HG02981 (cell line): ENCODE results near the gene CD248.
A peak's percentile ranks its signal among the peaks of the same experiment; 100 is the strongest.
"Not testable (repeated sequence)": the region's sequence is repeated elsewhere in the genome, so short reads cannot be mapped to it uniquely, and the experiment has no call there.

Experiments used
- ATAC-seq: cut with Tn5 transposase; IDR thresholded peaks from one replicate; pipeline ENCODE4 v1.9.1; 2021; ENCODE audit warnings: mild to moderate bottlenecking, moderate library complexity; ENCODE audit not compliant: unreplicated experiment

CD248 gene

GRCh38 chr11:66313321-66314185 lies 3.3 kb downstream of the CD248 start:
- no peak for ATAC-seq

DNA sequence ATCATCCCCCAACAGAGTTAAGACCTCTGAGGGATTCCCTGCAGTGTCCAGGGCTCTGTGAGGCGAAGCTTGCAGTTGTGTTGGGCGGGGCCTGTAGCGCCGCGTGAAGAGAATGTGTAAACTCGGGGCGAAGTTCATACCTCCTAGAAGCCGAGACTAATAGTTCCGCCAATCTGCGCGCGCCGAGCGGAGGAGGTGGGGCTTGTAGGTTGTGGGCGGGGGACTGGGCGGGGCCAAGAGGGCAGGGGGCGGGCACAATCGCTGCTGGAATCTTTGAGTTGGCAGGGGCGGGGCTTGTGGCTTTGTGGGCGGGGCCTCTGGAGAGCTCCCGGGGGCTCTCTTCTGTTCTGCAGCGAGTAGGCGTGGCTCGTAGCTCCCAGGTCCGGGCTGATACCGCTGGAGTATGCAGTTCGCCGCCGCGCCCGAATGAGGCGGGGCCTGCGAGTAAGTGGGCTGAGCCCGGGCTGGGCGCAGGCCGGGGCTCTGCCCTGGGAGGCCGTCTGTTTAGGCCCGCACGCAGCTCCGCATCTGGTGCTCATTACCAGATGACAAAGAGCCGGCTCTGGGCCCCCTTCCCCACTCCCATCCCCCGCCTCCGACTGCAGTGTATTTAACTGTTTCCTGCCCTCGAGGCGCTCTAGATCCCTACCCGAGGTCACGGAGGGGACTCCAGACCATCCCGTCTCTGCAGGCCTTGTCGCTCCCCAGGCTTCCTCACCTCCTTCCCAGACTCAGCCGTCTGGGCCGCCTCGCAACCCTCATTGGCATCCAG lies 4.1 kb downstream of the CD248 start:
- peak; percentile 57 for ATAC-seq

- peak; percentile 51 for ATAC-seq
These were observed 4.8 kb downstream of the CD248 start for GRCh38 chr11:66311965-66312548.

DNA sequence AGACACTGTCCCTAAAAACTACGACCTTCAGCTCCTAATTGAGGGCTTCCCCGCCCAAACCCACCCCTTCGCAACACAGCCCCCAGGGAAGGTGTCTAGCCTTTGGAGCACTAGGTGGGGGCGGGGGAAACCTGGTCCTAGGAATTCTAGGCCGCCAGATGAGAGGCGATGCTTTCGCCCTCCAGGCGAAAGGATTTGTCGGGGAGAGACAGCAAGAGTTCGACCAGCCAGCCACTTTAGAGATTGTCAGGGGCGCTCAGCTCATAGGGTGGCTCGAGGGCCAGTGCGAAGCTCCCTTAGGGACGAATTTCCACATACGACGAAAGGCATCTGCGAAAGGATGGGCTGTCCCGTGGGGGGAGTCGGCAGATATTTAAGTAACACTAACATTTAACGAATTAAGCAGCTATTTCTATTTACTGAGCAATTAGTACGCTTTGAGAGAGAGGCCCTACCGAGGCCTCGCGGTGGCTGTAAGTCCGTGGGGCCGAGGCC lies 5.3 kb downstream of the CD248 start:
- no peak for ATAC-seq

- not testable (repeated sequence) for ATAC-seq
These were observed 5.9 kb downstream of the CD248 start for GRCh38 chr11:66310803-66311440.

- no peak for ATAC-seq
These were observed 6.5 kb downstream of the CD248 start for GRCh38 chr11:66310324-66310723.

- no peak for ATAC-seq
These were observed 7.4 kb downstream of the CD248 start for GRCh38 chr11:66309475-66309874.

DNA sequence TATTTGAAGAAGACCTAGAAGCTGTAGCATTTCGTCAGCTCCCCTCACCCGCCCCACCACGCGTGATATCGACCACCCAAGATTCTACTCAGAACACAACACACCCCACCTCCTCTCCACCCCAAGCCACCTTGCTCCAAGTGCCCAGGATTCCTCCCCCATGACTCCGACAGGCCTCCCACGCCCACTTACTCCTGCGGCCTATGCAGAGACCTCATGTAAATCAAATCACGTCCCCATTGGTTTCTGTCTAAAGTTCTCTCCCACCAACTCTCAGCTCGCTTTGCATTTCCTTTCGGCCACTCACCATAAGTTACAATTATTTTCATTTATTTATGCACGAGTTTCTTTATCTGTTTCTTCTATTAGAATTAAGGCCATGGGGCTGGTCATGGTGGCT lies 14.2 kb downstream of the CD248 start:
- ATAC-seq: no peak

DNA sequence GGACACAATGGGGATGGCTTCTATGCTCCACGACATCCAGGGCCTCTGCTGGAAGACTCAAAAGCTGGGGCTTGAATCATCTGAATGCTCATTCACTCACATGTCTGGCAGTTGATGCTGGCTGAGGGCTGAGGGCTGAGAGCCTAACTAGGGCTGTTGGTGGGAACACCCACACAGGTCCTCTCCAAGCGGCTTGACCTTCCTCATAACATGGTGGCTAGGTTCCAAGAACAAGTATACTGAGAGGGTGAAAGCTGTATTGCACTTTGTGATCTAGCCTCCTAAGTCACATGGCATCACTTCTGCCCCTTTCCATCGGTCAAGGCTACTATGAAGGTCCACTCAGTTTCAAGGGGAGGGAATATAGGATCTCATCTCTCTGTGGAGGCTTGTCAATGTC lies 17.7 kb downstream of the CD248 start:
- ATAC-seq: no peak

DNA sequence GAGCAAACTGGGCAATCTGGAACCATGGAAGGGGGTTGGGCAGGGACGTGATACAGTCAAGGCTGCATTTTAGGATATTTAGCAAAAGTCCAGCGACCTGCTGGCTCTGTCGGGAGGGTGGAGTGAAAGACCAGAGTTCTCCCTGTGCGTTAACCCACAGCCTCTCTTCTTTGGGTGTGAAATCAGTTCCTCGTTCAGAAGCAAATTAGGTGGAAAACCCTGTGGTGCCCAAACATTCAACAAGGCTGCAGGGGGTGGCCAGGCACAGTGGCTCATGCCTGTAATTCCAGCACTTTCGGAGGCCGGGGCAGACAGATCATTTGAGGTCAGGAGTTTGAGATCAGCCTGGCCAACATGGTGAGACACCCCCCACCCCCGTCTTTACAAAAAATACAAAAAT lies 19.2 kb downstream of the CD248 start:
- no peak for ATAC-seq

DNA sequence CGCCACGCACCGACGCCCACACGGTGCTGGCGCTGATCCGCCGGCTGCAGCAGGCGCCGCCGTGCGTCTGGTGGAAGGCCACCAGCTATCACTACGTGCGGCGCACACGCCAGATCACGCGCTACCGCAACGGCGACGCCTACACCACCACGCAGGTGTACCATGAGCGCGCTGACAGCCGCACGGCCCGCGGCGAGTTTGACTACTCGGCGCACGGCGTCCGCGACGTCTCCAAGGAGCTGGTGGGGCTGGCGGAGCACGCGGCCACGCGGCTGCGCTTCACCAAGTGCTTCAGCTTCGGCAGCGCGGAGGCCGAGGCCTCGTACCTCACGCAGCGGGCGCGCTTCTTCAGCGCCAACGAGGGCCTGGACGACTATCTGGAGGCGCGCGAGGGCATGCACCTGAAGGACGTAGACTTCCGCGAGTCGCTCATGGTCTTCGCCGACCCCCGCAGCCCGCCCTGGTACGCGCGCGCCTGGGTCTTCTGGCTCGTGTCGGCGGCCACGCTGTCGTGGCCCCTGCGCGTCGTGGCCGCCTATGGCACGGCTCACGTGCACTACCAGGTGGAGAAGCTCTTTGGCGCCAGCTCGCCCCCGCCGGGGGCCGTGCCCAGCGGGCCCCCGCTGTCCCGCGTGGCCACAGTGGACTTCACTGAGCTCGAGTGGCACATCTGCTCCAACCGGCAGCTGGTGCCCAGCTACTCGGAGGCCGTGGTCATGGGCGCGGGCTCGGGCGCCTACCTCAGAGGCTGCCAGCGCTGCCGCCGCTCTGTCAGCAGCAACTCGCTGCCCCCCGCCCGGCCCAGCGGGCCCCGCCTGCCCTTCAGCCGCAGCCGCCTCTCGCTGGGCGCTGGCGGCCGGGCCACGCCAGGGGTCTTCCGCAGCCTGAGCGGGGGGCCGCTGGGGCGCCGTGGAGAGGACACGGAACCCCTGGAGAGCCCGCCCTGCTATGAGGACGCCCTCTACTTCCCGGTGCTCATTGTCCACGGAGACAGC lies 21.9 kb downstream of the CD248 start:
- ATAC-seq: no peak

GRCh38 chr11:66293777-66294625 lies 22.8 kb downstream of the CD248 start:
- ATAC-seq: no peak

DNA sequence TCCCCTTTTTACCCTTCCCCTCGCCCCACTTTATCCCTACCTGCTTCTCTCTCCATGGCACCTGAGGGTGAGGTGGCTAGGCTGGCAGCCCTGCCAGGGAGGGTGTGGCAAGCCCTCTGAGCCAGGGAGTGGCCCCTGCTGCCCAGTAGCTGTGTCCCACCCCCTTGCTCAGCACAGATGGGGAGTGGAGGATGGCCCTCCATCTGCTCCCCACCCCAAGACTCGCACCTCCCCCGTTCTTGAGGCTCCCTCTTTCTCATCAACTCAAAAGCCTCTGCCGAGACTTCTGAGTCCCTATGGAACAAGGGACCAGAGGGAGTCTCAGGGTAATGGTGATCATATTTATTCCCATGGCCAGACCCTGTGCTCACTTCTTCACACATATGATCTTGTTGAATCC lies 23.5 kb downstream of the CD248 start:
- ATAC-seq: no peak

- ATAC-seq: no peak
These were observed 24.1 kb downstream of the CD248 start for GRCh38 chr11:66292543-66293332.

GRCh38 chr11:66291706-66292542 lies 24.9 kb downstream of the CD248 start, which contains the start of gene TMEM151A:
Gene TMEM151A (plus strand): TSS chr11:66291894. CDS start chr11:66292014, 120 bp downstream.
- ATAC-seq: no peak

DNA sequence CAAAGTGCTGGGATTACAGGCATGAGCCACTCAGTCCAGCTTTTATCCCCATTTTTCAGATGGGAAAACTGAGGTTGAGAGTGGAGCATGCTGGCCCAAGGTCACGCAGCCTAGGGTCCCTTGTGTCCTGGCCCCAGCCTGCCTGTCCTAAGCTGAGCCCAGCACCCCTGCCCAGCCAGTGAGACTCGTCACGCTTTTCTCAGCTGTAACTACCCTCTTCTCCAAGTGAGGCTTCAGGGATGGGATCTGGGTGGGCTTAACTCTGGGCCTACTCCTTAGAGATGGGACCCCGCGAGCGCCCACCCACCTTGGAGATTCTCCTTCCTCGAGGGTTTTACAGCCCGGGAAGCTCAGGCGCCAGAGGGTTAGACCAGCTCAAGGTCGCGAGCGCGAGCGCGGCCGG lies 25.5 kb downstream of the CD248 start:
- no peak for ATAC-seq

GRCh38 chr11:66290330-66290621 lies 26.6 kb downstream of the CD248 start:
- ATAC-seq: no peak
